SK-N-MC (cell line): ENCODE measurements around the gene CREB3L2.

Experiments used
- EZH2 ChIP-seq: fragments of 200-600 bp; sonication (generic); IDR thresholded peaks from one replicate; pipeline ENCODE4 v1.6.1; 2017; ENCODE audit warnings: antibody characterized with exemption
- FOXP2 ChIP-seq: optimal IDR thresholded peaks from 2 replicates; pipeline ENCODE3; 2011; ENCODE audit warnings: mild to moderate bottlenecking, moderate library complexity; ENCODE audit not compliant: insufficient read depth; ENCODE audit errors: extremely low read length, control extremely low read depth
- POLR2AphosphoS5 ChIP-seq: IDR thresholded peaks from 2 replicates; pipeline ENCODE4 v1.6.1; 2012; ENCODE audit warnings: mild to moderate bottlenecking, low read depth, low read length, borderline replicate concordance

- TF ChIP-seq EZH2 (no peak), POLR2AphosphoS5 (no peak), FOXP2 (no peak)
Observed at GRCh38 chr7:137964824-137965545, 36.9 kb downstream of the CREB3L2 start.
